BLaER1 (cell line): ENCODE results near the gene RBPMS2.

Experiments used
- H3K27ac ChIP-seq: shearing (Covaris generic); formaldehyde crosslinking; 2 replicates; pipeline ENCODE4 v1.8.1; 2022
- H3K27me3 ChIP-seq: shearing (Covaris generic); formaldehyde crosslinking; 2 replicates; pipeline ENCODE4 v1.8.1; 2022
- H3K36me3 ChIP-seq: shearing (Covaris generic); formaldehyde crosslinking; 2 replicates; pipeline ENCODE4 v1.8.1; 2022
- H3K4me1 ChIP-seq: shearing (Covaris generic); formaldehyde crosslinking; 2 replicates; pipeline ENCODE4 v1.8.1; 2022
- H3K4me2 ChIP-seq: shearing (Covaris generic); formaldehyde crosslinking; 2 replicates; pipeline ENCODE4 v1.8.1; 2022
- H3K4me3 ChIP-seq: shearing (Covaris generic); formaldehyde crosslinking; 2 replicates; pipeline ENCODE4 v1.8.1; 2022
- H3K9ac ChIP-seq: shearing (Covaris generic); formaldehyde crosslinking; 2 replicates; pipeline ENCODE4 v1.8.1; 2022
- H3K9me3 ChIP-seq: shearing (Covaris generic); formaldehyde crosslinking; 2 replicates; pipeline ENCODE4 v1.8.1; 2022
- H4K20me1 ChIP-seq: shearing (Covaris generic); formaldehyde crosslinking; 2 replicates; pipeline ENCODE4 v1.8.1; 2022
- Cebpa-rat ChIP-seq: shearing (Covaris generic); IDR thresholded peaks from 2 replicates; pipeline ENCODE4 v1.8.1; 2022

The RBPMS2 gene

DNA sequence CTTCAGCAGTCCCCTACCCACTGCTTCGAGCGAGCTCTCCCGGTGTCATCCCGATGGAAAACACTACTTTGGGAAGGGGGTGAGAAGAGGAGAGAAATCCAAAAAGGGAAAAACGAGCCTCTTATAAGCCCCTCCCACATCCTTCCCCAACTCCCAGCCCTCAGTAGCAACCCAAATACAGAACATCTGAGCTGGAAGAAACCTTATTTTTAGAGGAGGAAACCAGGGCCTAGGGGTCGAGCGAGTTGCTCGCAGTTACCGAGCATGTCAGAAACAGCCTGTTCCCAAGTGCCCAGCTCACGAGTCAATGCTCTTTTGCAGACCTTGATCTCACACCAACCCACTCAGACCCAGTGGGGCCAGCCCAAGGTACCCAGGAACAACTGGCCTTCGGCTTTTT lies 14.2 kb downstream of the RBPMS2 start:
- Histone ChIP-seq H3K4me1 (peaks cover 79% of the 10 kb centered on the region), H3K4me2 (peak overlapping the region; percentile 56), H3K9ac (no peak overlapping the region; the same call in 1 of the 2 replicates), H3K27me3 (no peaks in the 10 kb centered on the region), H4K20me1 (no peaks in the 10 kb centered on the region), H3K36me3 (no peaks in the 10 kb centered on the region), H3K9me3 (no peaks in the 10 kb centered on the region), H3K27ac (peak overlapping the region; percentile 32; the same call in 1 of the 2 replicates), H3K4me3 (no peak overlapping the region)
- TF ChIP-seq Cebpa-rat: no peak

DNA sequence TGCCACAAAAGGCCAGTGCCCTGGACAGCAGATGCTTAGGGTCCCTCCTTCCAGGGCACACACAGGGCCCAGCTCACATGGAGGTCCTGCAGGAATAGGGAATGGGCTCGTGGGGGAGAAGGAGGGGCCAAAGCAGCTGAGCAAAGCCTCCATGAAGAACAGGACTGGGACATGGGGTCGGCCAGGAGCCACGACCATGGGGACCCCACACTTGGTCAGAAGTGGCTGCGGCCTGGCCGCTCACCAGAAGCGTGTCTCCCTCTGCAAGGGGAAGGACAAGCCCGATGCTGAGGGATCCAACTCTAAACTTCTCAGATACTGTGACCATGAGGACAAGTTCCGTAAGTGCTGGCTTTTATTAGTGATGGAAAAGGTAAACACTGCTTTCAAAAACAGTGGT lies 15.3 kb downstream of the RBPMS2 start:
- Histone ChIP-seq H3K9ac (no peak overlapping the region), H3K4me2 (peak overlapping the region; percentile 56), H3K27me3 (no peaks in the 10 kb centered on the region), H3K36me3 (no peaks in the 10 kb centered on the region), H3K4me1 (peaks cover 79% of the 10 kb centered on the region), H3K27ac (no peak overlapping the region), H4K20me1 (no peaks in the 10 kb centered on the region), H3K9me3 (no peaks in the 10 kb centered on the region), H3K4me3 (no peak overlapping the region)
- no peak for TF ChIP-seq Cebpa-rat

DNA sequence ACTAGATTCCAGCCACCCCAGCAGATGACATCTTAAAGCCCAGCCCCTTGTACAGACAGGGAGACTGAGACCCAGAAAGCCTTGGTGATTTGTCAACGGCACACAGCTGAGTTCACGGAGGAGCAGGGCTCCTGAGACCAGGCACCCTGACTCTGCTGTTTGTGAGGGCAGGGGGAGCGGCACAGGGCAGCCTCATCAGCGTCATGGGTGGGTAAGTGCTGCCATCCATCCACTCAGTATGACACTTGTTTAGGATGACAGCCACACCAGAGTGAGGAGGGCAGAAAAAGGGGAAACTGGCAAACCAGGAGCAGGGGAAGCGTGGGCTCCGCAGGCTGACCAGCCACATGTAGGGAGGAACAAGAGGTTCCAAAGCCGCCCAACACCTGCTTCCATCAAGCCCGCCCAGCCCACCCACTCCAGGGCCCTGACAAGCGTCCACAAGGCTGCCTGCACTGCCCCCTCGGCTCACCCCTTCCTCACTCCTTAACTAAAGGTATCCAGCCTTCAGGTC lies 19.9 kb downstream of the RBPMS2 start:
- no peaks in the 10 kb centered on the region for H3K27me3 ChIP-seq
- no peaks in the 10 kb centered on the region for H4K20me1 ChIP-seq
- peak overlapping the region; percentile 60 for H3K9ac ChIP-seq
- peaks cover 94% of the 10 kb centered on the region for H3K4me1 ChIP-seq
- H3K4me2 ChIP-seq: peak overlapping the region; percentile 98
- H3K27ac ChIP-seq: peak overlapping the region; percentile 71
- TF ChIP-seq Cebpa-rat: no peak
- H3K9me3 ChIP-seq: no peaks in the 10 kb centered on the region
- H3K36me3 ChIP-seq: no peaks in the 10 kb centered on the region
- peak overlapping the region; percentile 53 for H3K4me3 ChIP-seq

DNA sequence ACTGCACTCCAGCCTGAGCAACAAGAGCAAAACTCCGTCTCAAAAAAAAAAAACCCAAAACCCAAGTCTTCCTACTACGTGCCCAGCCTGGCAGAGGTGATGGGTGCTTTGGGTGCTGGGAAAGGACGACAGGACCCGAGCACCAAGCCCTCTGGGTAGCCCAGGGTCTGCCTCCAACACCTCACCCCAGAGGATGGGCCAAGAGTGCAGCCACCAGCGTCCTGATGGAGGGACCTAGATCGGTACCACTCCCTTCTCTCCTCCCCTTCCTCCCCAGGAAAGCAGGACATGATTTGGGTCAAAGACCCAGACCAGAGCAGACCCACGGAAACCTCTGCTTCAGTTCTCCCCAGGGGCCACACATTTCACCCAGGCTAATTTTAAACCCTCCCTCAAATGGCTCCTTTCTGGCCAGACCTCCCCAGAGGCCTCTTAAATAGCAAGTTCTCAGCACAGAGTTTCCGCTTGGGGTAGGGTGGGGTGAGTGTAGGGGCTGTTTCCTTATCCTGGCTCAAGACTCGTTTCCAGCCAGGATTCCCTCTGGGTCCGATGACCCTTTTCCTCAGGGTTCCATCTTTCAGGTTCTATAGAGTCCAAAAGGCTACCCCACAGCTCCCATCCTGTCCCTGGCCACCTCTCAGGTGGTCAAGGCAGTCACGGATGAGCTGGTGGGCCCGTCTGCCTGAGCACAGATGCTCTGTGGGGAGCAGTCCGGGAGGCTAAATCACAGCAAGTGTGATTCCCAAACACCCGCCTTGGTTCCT lies 20.5 kb downstream of the RBPMS2 start:
- Histone ChIP-seq H3K36me3 (no peaks in the 10 kb centered on the region), H3K4me3 (peak overlapping the region; percentile 53), H3K4me1 (peaks cover 94% of the 10 kb centered on the region), H3K9ac (peak overlapping the region; percentile 60), H4K20me1 (no peaks in the 10 kb centered on the region), H3K9me3 (no peaks in the 10 kb centered on the region), H3K27ac (peak overlapping the region; percentile 71), H3K4me2 (peak overlapping the region; percentile 98), H3K27me3 (no peaks in the 10 kb centered on the region)
- no peak for TF ChIP-seq Cebpa-rat

DNA sequence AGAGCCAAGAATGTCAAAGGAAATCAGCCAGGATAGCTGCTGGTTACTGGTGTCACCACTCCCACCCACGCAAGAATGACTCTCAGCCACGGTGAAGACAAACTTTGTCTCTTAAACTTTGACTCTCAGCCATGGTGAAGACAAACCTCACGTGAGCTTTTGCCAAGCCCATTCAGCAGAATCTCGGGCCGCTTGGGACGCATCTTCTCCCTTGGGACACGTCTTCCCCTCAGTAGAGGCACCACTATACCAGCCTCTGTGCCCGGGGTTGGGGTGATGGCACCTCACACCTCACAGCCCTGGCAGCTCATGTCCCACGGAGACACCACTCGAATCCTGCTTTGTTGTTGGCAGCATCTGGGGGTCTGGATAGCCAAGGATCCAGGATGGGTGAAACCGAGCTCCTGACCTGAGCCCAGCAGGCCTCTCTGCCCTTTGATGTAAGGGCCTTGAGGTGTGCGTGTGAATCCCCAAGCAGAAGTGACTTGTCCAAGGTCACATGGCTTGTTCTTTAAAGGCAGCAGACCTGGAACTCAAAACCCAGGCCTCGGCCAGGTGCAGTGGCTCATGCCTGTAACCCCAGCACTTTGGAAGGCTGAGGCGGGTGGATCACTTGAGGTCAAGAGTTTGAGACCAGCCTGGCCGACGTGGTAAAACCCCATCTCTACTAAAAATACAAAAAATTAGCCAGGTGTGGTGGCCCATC lies 21.8 kb downstream of the RBPMS2 start:
- Histone ChIP-seq H3K9me3 (no peaks in the 10 kb centered on the region), H4K20me1 (no peaks in the 10 kb centered on the region), H3K4me3 (no peak overlapping the region), H3K27ac (0 out of 2 replicates have a peak overlapping the region, but pooled peaks have one; percentile 35), H3K4me1 (peaks cover 99% of the 10 kb centered on the region), H3K27me3 (no peaks in the 10 kb centered on the region), H3K9ac (no peak overlapping the region), H3K4me2 (peak overlapping the region; percentile 98), H3K36me3 (no peaks in the 10 kb centered on the region)
- TF ChIP-seq Cebpa-rat: no peak

DNA sequence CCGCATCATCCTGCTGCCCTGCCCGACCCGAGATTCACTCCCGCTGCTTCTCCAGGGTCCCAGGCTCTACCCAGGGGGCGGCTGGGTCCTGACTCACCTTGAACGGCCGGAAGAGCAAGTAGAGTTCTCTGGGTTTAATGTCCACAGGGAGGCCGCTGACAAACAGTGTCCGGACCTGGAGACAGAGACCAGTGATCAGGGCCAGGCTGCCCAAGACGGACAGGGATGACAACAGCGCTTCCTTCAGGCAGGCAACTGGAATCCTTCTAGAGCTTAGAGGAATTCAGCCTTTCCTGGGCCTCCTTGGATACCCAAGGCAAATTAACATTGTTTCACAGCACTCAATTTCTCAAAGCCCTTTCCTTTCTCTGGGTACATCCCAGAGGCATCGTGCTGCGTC lies 23.9 kb downstream of the RBPMS2 start:
- Histone ChIP-seq H3K4me1 (peaks cover 100% of the 10 kb centered on the region), H3K4me3 (no peak overlapping the region), H3K27me3 (no peaks in the 10 kb centered on the region), H3K36me3 (no peaks in the 10 kb centered on the region), H4K20me1 (no peaks in the 10 kb centered on the region), H3K9me3 (no peaks in the 10 kb centered on the region), H3K4me2 (peak overlapping the region; percentile 98; the same call in 1 of the 2 replicates), H3K27ac (no peak overlapping the region), H3K9ac (no peak overlapping the region)
- TF ChIP-seq Cebpa-rat: no peak

DNA sequence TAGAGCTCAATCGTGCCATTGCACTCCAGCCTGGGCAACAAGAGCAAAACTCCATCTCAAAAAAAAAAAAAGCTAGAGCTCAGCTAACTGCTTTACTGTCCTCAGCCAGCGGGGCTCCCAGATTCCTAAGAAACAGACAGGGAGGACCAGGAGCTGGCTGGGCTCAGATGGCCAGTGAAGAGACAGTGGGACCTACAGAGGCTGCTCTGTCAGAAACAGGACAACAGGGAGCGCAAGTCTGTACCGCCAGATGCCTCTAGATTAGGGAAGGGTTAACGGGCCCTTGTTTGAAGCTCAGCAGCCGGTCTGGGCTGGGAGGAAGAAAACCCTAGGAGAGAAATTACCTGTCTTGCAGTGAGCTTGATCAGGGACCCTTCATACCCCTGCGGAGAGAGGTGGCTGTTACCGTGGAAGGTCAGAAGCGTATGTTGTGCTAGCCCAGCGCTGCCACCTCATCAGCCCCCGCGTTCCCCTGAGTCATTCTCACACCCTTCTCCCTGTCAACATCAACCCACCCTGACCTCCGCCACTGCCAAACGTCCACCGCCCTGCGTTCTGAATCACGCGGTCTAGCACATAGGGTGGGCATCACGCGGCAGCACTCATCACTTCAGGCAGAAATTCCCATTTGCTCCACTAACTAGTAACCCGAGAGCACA lies 25.3 kb downstream of the RBPMS2 start:
- no peak overlapping the region for H3K27ac ChIP-seq
- no peaks in the 10 kb centered on the region for H4K20me1 ChIP-seq
- no peak overlapping the region for H3K4me3 ChIP-seq
- H3K9ac ChIP-seq: no peak overlapping the region
- no peaks in the 10 kb centered on the region for H3K36me3 ChIP-seq
- no peaks in the 10 kb centered on the region for H3K9me3 ChIP-seq
- peaks cover 100% of the 10 kb centered on the region for H3K4me1 ChIP-seq
- no peak for TF ChIP-seq Cebpa-rat
- H3K4me2 ChIP-seq: no peak overlapping the region
- no peaks in the 10 kb centered on the region for H3K27me3 ChIP-seq

DNA sequence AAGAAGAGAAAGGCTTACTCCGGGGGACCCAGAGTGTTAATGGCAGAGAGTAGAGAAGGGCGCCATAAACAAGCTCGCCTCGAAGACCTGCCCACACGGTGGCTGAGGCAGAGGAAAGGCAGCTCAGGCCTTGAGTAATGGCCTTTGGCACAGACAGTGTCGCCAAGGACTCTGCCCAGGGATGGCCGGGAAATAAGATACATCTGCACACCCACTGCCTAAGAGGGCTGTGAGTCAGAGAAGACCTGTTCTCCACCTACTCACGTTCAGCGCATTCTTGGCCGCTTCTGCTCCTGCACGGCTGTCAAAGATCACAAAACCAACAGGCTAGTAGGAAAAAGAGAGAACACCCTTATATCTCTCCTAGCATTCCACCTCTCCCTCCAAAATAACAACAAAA lies 26.2 kb downstream of the RBPMS2 start:
- H3K9me3 ChIP-seq: no peaks in the 10 kb centered on the region
- H3K4me3 ChIP-seq: no peak overlapping the region
- H4K20me1 ChIP-seq: no peaks in the 10 kb centered on the region
- H3K4me2 ChIP-seq: 0 out of 2 replicates have a peak overlapping the region, but pooled peaks have one; percentile 90
- TF ChIP-seq Cebpa-rat: no peak
- no peak overlapping the region for H3K27ac ChIP-seq
- no peaks in the 10 kb centered on the region for H3K27me3 ChIP-seq
- peaks cover 93% of the 10 kb centered on the region for H3K4me1 ChIP-seq
- no peaks in the 10 kb centered on the region for H3K36me3 ChIP-seq
- H3K9ac ChIP-seq: no peak overlapping the region

DNA sequence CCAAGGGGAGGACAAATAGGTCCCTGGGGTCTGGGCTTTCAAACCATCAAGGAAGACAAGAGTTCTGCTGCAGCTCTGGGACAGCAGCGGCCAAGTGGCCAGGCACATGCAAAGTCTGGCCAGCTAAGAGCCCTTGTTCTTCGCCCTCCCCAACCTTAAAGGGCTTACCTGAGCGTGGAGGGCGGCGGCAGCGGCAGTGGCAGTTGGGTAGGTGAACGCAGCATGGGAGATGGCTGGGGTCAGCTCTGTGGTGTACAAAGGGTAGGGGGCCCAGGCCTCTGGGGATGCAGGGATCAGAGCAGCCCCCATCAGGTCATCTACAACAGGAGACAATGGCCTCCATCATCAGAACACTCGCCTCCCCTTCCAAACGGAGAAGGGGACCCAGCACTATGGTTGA lies 27.1 kb downstream of the RBPMS2 start:
- TF ChIP-seq Cebpa-rat: no peak
- no peaks in the 10 kb centered on the region for H4K20me1 ChIP-seq
- no peak overlapping the region for H3K27ac ChIP-seq
- H3K4me1 ChIP-seq: peaks cover 93% of the 10 kb centered on the region
- no peaks in the 10 kb centered on the region for H3K9me3 ChIP-seq
- no peak overlapping the region for H3K9ac ChIP-seq
- peak overlapping the region; percentile 90 for H3K4me2 ChIP-seq
- H3K36me3 ChIP-seq: no peaks in the 10 kb centered on the region
- no peak overlapping the region for H3K4me3 ChIP-seq
- H3K27me3 ChIP-seq: no peaks in the 10 kb centered on the region
